Measurements from ENCODE around the gene MTR. TPM values are rescaled to one million over a fixed set of nuclear protein-coding genes. Genes with fewer than 3 reads are reported as not detected.
A peak's percentile ranks its signal among the peaks of the same experiment; 100 is the strongest.
"Not testable (repeated sequence)": the region's sequence is repeated elsewhere in the genome, so short reads cannot be mapped to it uniquely, and the experiment has no call there.

MTR gene
- polyA plus RNA-seq, 1 donor = 47.2 TPM

DNA sequence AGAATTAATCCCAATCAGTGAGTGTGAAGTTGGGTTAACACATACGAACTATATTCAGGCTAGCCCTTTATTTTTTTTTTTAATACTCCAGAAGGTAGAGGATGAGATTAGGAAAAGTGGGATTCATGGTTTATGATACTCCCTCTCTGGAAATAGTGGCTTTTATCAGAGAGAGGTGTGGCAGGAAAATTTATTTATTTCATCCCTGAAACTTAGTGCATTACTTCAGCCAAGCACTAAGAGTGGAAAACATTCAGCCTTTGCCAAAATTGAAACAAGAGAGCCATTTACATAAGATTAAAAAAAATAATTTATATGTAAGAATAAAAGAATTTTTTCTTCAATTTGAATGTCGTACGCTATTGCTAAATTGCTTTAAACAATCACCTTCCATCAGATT, 35.0 kb downstream of the MTR start:
- DNase-seq = no peak

DNA sequence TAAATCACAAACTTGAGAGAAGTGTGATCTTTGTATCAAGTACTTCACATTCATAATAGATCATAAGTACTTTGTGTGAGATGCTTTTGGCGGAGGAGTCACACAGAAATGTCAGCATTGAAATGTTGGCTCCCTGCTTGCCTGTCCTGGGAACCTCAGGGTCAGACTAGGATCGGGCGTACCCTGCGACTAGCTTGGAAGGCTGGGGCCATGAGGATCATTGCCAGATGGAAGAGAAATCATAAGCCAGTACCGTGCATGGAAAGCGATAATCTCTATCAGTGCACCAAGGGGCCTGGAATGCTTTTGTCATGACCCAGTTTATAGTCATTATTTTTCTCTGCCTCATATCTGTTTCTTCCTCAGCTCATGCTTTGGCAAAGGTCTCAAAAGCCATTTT, 35.5 kb downstream of the MTR start:
- DNase-seq = no peak

- DNase-seq = no peak
Measured at GRCh38 chr1:236833575-236833974, 38.5 kb downstream of the MTR start.

GRCh38 chr1:236834876-236835275, 39.8 kb downstream of the MTR start:
- DNase-seq = no peak

GRCh38 chr1:236835491-236835890, 40.4 kb downstream of the MTR start:
- DNase-seq = no peak

DNA sequence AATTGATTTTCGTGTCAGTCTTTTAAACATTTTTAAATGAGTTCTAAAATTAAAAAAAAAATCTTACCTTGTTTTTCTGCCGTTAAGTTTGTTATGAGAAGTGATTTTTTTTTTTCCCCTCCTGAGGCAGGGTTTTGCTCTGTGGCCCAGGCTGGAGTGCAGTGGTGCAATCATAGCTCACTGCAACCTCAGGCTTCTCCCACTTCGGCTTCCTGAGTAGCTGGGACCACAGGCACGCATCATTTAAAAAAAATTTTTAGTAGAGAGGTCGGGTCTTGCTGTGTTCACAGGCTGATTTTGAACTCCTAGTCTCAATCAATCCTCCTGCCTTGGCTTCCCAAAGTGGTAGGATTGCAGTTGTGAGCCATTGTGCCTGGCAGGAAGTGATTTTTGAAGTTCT, 41.1 kb downstream of the MTR start:
- DNase-seq = no peak

GRCh38 chr1:236837115-236837514, 42.0 kb downstream of the MTR start:
- no peak for DNase-seq

DNA sequence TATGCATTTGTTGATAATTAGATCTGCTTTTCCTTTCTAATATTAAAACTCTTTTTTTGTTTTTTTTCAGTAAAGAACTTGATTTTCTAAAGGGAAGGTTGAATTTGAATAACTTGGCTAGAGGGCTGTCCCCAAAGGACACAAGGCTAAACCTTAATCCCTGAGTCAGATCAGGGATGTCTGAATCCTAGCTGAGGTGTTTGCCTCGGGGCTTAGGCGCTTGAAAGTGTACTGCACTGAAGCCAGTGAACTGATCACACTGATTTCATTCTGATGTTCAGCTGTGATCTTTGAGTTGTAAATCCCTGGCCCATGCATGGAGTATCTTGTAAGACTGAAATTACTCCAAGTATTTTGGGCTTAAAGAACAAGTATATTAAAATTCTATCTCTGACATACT, 42.8 kb downstream of the MTR start:
- no peak for DNase-seq

- no peak for DNase-seq
Measured at GRCh38 chr1:236841341-236841740, 46.2 kb downstream of the MTR start.

- DNase-seq = no peak
Measured at GRCh38 chr1:236844499-236845271, 49.6 kb downstream of the MTR start.

GRCh38 chr1:236845830-236846229, 50.7 kb downstream of the MTR start:
- DNase-seq = no peak

DNA sequence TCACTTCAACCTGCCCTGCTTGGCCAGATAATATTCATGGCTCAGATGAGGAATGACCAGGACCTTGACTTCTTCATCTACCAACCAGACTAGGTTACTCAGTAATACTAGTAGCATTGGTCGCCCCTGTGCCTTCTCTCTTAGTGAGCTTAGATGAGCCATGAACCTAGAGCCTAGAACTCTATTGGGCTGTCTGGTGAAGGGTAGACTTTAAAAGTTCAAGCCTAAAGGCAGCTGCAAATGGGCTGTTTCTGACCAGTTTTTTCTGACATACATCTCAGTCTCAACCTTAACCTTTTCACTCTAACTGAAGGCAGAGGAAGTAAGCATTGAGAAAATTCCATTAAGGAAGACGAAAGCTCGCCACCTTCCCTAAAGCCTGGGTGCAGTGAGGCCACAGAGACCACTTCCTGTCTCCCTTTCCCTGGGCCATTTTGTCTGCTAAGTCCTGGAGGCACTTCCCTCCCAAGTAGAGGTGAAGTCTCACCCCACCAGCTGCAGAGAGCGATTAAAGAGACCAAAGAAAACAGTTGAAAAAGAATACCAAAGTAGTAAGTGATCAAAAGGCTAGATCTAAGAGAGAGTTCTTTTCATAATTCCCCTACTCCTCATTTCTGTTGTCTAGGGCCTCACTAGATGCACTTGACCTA, 53.3 kb downstream of the MTR start:
- DNase-seq = no peak

DNA sequence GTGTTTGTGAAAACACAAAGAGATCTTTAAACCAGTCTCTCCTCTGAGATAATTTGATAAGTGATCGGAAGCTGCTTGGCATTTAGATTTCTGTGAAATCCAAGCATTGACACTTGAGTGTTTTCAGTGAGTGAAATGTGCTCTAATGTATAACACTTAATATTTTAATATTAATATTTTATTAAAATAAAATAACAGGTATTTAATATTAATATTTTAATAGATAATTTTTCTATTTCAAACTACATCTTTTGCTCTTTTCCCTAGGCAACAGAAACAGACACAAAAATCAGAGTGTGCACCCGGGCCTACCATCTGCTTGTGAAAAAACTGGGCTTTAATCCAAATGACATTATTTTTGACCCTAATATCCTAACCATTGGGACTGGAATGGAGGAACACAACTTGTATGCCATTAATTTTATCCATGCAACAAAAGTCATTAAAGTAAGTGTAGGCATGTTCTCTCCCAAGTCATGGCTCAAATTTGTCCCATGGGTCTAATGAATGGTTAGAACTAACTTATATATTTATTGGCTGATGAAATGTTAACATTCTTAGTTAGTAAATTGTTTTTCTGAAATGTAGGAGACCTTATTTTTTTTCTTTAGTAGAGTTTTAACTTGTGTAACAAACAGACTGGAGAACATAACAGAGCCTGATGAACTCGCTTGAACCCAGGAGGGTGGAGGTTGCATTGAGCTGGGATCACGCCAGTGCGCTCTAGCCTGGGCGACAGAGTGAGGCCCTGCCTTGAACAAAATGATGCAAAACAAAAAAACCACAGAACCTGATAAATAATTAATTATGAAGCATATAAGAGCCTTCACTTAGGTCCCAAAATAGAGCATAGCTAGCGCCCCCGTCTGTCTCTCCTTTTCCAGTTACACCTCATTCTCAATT, 55.2 kb downstream of the MTR start:
- DNase-seq = peak; percentile 19

- no peak for DNase-seq
Measured at GRCh38 chr1:236851871-236852270, 56.8 kb downstream of the MTR start.

- DNase-seq = no peak
Measured at GRCh38 chr1:236853921-236854604, 59.0 kb downstream of the MTR start.

DNA sequence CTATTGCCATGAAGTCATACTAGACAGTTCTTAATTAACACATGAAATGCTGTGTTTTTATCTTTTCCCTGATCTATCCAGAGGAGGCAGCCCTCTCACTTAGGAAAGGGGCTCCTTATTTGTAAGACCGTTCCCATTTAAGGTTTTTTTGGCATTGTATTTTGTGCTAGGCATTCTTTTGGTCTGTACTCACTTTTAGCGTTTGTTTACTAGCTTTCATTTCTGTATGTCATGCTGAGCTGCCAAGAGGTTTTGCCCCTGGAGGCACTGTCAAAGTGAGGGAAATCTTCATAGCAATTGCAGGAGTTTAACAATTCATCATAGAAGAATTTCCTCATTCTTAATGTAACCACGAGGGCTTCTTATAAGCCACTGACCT, 59.5 kb downstream of the MTR start:
- no peak for DNase-seq

DNA sequence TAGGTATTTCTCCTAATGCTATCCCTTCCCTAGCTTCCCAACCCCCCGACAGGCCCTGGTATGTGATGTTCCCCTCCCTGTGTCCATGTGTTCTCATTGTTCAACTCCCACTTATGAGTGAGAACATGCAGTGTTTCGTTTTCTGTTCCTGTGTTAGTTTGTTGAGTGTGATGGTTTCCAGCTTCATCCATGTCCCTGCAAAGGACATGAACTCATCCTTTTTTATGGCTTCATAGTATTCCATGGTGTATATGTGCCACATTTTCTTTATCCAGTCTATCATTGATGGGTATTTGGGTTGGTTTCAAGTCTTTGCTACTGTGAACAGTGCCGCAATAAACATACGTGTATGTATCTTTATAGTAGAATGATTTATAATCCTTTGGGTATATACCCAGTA, 61.6 kb downstream of the MTR start:
- not testable (repeated sequence) for DNase-seq

GRCh38 chr1:236858165-236858564, 63.1 kb downstream of the MTR start:
- no peak for DNase-seq

DNA sequence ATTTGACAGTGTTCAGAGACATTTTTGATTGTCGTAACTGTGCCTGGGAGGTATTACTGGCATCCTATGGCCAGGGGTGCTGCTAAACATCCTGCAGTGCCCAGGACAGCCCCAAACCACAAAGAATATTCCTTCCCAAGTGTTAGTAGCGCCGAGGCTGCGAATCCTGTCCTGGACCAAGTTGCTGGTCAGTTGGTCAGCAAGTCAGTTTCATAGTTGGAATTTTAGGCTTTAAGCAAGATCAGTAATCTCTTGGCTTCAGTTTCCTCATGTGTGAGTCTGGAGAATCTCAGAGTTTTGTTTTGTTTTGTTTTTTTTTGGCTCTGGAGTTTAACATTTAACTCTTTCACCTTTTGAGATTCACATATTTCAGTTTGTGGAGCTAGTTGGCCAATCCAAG, 65.0 kb downstream of the MTR start:
- DNase-seq = no peak

DNA sequence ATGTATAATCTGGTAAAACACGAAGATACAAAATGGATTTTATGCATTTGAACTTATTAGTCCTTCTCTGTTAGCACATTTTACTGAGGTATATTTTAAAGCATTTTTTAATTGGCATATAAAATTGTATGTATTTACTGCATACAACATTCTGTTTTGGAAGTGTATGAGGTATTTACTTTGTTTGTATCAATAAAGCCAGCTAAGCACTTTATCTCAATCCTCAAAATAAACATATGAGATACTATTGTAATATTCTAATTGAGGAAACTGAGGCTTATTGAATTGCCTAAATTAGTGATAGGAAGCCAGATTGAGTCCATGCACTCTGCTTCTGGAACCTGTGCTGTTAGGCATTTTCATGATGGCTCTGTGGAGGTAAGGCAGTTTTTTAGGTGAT, 65.6 kb downstream of the MTR start:
- DNase-seq = no peak

- DNase-seq = no peak
Measured at GRCh38 chr1:236861560-236862218, 66.6 kb downstream of the MTR start.

- no peak for DNase-seq
Measured at GRCh38 chr1:236862219-236862591, 67.1 kb downstream of the MTR start.
